Mesenchymal stem cell (in vitro differentiated cells and primary cell): ENCODE data around the gene TRIM27.
A peak's percentile ranks its signal among the peaks of the same experiment; 100 is the strongest.

Experiments
- DNase-seq: peaks from one replicate; pipeline ENCODE4 v3.0.0-alpha.2; 2013
- H2AFZ ChIP-seq: one replicate; pipeline ENCODE4 v1.6.1; 2013; ENCODE audit warnings: low read depth, mild to moderate bottlenecking, control low read depth, inconsistent platforms, low read length, moderate library complexity
- H2AK5ac ChIP-seq: 2 replicates; pipeline ENCODE4 v1.6.1; 2013; ENCODE audit warnings: low read length, moderate library complexity, mild to moderate bottlenecking, inconsistent platforms; ENCODE audit not compliant: severe bottlenecking
- H2BK120ac ChIP-seq: one replicate; pipeline ENCODE4 v1.6.1; 2013; ENCODE audit warnings: low read depth, mild to moderate bottlenecking, inconsistent platforms, low read length, moderate library complexity
- H2BK12ac ChIP-seq, 2 experiments: one replicate each; pipeline ENCODE4 v1.6.1; 2013; ENCODE audit warnings: inconsistent platforms in 2 of 2, low read length in 2 of 2, mild to moderate bottlenecking in 2 of 2, moderate library complexity in 2 of 2, control low read depth in 1 of 2
- H2BK15ac ChIP-seq: one replicate; pipeline ENCODE4 v1.6.1; 2013; ENCODE audit warnings: mild to moderate bottlenecking, low read depth, inconsistent platforms; ENCODE audit not compliant: poor library complexity, severe bottlenecking
- H2BK5ac ChIP-seq: 2 replicates; pipeline ENCODE4 v1.6.1; 2013; ENCODE audit warnings: low read depth, mild to moderate bottlenecking, low read length, control low read depth, inconsistent platforms; ENCODE audit not compliant: poor library complexity, severe bottlenecking
- H3K14ac ChIP-seq, 2 experiments: one replicate each; pipeline ENCODE4 v1.6.1; 2013; ENCODE audit warnings: inconsistent platforms in 2 of 2, low read length in 2 of 2, control low read depth in 1 of 2, mild to moderate bottlenecking in 1 of 2, moderate library complexity in 1 of 2
- H3K18ac ChIP-seq, 2 experiments: one replicate each; pipeline ENCODE4 v1.6.1; 2013; ENCODE audit warnings: inconsistent platforms in 2 of 2, low read length in 2 of 2, control low read depth in 1 of 2, low read depth in 1 of 2, mild to moderate bottlenecking in 1 of 2
- H3K23ac ChIP-seq, 2 experiments: one replicate each; pipeline ENCODE4 v1.6.1; 2013; ENCODE audit warnings: inconsistent platforms in 2 of 2, low read length in 2 of 2, mild to moderate bottlenecking in 2 of 2, moderate library complexity in 2 of 2, control low read depth in 1 of 2
- H3K27ac ChIP-seq: 2 replicates; pipeline ENCODE4 v1.5.1; 2013; ENCODE audit warnings: mild to moderate bottlenecking, moderate library complexity, low read length, control low read depth, inconsistent platforms; ENCODE audit not compliant: poor library complexity, severe bottlenecking
- H3K27me3 ChIP-seq, 2 experiments: 2 replicates each; pipeline versions ENCODE4 v1.6.1 to v1.7.0; 2013; ENCODE audit warnings: low read length in 2 of 2, mild to moderate bottlenecking in 2 of 2, moderate library complexity in 2 of 2, control low read depth in 1 of 2, inconsistent platforms in 1 of 2; ENCODE audit not compliant: control insufficient read depth in 1 of 2, insufficient read depth in 1 of 2
- H3K36me3 ChIP-seq, 2 experiments: 2 replicates each; pipeline versions ENCODE4 v1.6.1 to v1.7.0; 2013; ENCODE audit warnings: low read length in 2 of 2, control low read depth in 1 of 2, inconsistent platforms in 1 of 2, low read depth in 1 of 2, mild to moderate bottlenecking in 1 of 2; ENCODE audit not compliant: insufficient read depth in 2 of 2, control insufficient read depth in 1 of 2
- H3K4ac ChIP-seq, 2 experiments: one replicate each; pipeline ENCODE4 v1.6.1; 2013; ENCODE audit warnings: inconsistent platforms in 2 of 2, low read length in 2 of 2, mild to moderate bottlenecking in 2 of 2, moderate library complexity in 2 of 2, control low read depth in 1 of 2, low read depth in 1 of 2
- H3K4me1 ChIP-seq: 2 replicates; pipeline ENCODE4 v1.6.1; 2013; ENCODE audit warnings: low read depth, low read length, control low read depth; ENCODE audit not compliant: control insufficient read depth, insufficient read depth
- H3K4me2 ChIP-seq: 2 replicates; pipeline ENCODE4 v1.6.1; 2013; ENCODE audit warnings: low read length, mild to moderate bottlenecking, inconsistent platforms; ENCODE audit not compliant: poor library complexity, severe bottlenecking
- H3K4me3 ChIP-seq, 2 experiments: 2 replicates each; pipeline versions ENCODE4 v1.5.1 to v1.7.0; 2013; ENCODE audit warnings: low read length in 2 of 2, mild to moderate bottlenecking in 2 of 2, control low read depth in 1 of 2, low read depth in 1 of 2; ENCODE audit not compliant: insufficient read depth in 1 of 2
- H3K79me1 ChIP-seq: replicated peaks from 2 replicates; pipeline ENCODE4 v1.6.1; 2013; ENCODE audit warnings: mild to moderate bottlenecking, control low read depth, low read length, inconsistent platforms; ENCODE audit not compliant: poor library complexity, severe bottlenecking
- H3K9ac ChIP-seq: 2 replicates; pipeline ENCODE4 v1.7.0; 2013; ENCODE audit warnings: mild to moderate bottlenecking, low read length, moderate library complexity
- H3K9me3 ChIP-seq: 2 replicates; pipeline ENCODE4 v1.7.0; 2013; ENCODE audit warnings: mild to moderate bottlenecking, low read length; ENCODE audit not compliant: control insufficient read depth
- H4K8ac ChIP-seq: one replicate; pipeline ENCODE4 v1.6.1; 2013; ENCODE audit warnings: inconsistent platforms, mild to moderate bottlenecking, low read length, moderate library complexity
- H4K91ac ChIP-seq: one replicate; pipeline ENCODE4 v1.6.1; 2013; ENCODE audit warnings: mild to moderate bottlenecking, low read length, inconsistent platforms
- WGBS: methylation state at CpG from one replicate; pipeline ENCODE4 v1.1.7; 2013; ENCODE audit warnings: mixed read lengths; 5-methylcytosine and 5-hydroxymethylcytosine counted together

The TRIM27 gene

GRCh38 chr6:28863604-28864325 lies 60.0 kb downstream of the TRIM27 start:
- peak overlapping the region; percentile 90 for H3K4me2 ChIP-seq
- H3K36me3 ChIP-seq = no peaks in the 10 kb centered on the region
- peak overlapping the region; percentile 81 for H3K9ac ChIP-seq
- no peak overlapping the region for H2BK15ac ChIP-seq
- H3K79me1 ChIP-seq = no peaks in the 10 kb centered on the region
- no peak overlapping the region for H4K91ac ChIP-seq
- no peak overlapping the region for H3K18ac ChIP-seq
- H3K27me3 ChIP-seq = no peaks in the 10 kb centered on the region
- H4K8ac ChIP-seq = no peak overlapping the region
- under 1% methylated on average over 45 of the region's 47 CpGs for WGBS
- H3K4me3 ChIP-seq = peak overlapping the region; percentile 69 to 94
- peaks cover 1% of the 10 kb centered on the region for H3K4me1 ChIP-seq
- no peak overlapping the region for H3K14ac ChIP-seq
- H2AFZ ChIP-seq = peak overlapping the region; percentile 79
- H2BK120ac ChIP-seq = no peak overlapping the region
- DNase-seq = peak; percentile 85
- H3K9me3 ChIP-seq = no peaks in the 10 kb centered on the region
- H2BK12ac ChIP-seq = no peak overlapping the region
- H3K4ac ChIP-seq = no peak overlapping the region
- no peak overlapping the region for H3K23ac ChIP-seq
- no peak overlapping the region for H2BK5ac ChIP-seq
- H2AK5ac ChIP-seq = no peak overlapping the region
- H3K27ac ChIP-seq = peak overlapping the region; percentile 15

- Histone ChIP-seq H2BK120ac (no peak overlapping the region), H4K8ac (no peak overlapping the region), H4K91ac (no peak overlapping the region), H3K9ac (no peak overlapping the region), H2BK12ac (no peak overlapping the region), H3K14ac (no peak overlapping the region), H3K4ac (no peak overlapping the region), H3K9me3 (no peaks in the 10 kb centered on the region), H3K36me3 (no peaks in the 10 kb centered on the region), H3K27me3 (no peaks in the 10 kb centered on the region), H2AK5ac (no peak overlapping the region), H3K4me2 (no peak overlapping the region), H2BK5ac (no peak overlapping the region), H3K79me1 (no peaks in the 10 kb centered on the region), H2AFZ (no peak overlapping the region), H3K4me1 (peaks cover 1% of the 10 kb centered on the region), H3K18ac (no peak overlapping the region), H3K4me3 (no peak overlapping the region), H3K27ac (no peak overlapping the region), H3K23ac (no peak overlapping the region), H2BK15ac (no peak overlapping the region)
- no peak for DNase-seq
- 85% methylated on average over 10 of the region's 10 CpGs for WGBS
These were observed 61.7 kb downstream of the TRIM27 start for GRCh38 chr6:28862077-28862476.

- peaks cover 4% of the 10 kb centered on the region for H3K9me3 ChIP-seq
- no peak for DNase-seq
- no peak overlapping the region for H2BK12ac ChIP-seq
- no peak overlapping the region for H3K18ac ChIP-seq
- H4K8ac ChIP-seq = no peak overlapping the region
- no peaks in the 10 kb centered on the region for H3K36me3 ChIP-seq
- no peak overlapping the region for H3K4me3 ChIP-seq
- no peak overlapping the region for H4K91ac ChIP-seq
- H3K4me2 ChIP-seq = no peak overlapping the region
- 92% methylated on average over 22 of the region's 22 CpGs for WGBS
- H3K9ac ChIP-seq = no peak overlapping the region
- no peak overlapping the region for H3K23ac ChIP-seq
- H2BK15ac ChIP-seq = no peak overlapping the region
- H3K14ac ChIP-seq = no peak overlapping the region
- peaks cover 1% of the 10 kb centered on the region for H3K4me1 ChIP-seq
- no peak overlapping the region for H2BK120ac ChIP-seq
- H3K27me3 ChIP-seq = no peaks in the 10 kb centered on the region
- no peak overlapping the region for H3K4ac ChIP-seq
- H2AFZ ChIP-seq = no peak overlapping the region
- no peak overlapping the region for H3K27ac ChIP-seq
- H3K79me1 ChIP-seq = no peaks in the 10 kb centered on the region
- no peak overlapping the region for H2BK5ac ChIP-seq
- no peak overlapping the region for H2AK5ac ChIP-seq
These were observed 62.4 kb downstream of the TRIM27 start for GRCh38 chr6:28861339-28861738.

GRCh38 chr6:28860581-28860980 lies 63.2 kb downstream of the TRIM27 start:
- Histone ChIP-seq H3K23ac (no peak overlapping the region), H3K18ac (no peak overlapping the region), H2BK5ac (no peak overlapping the region), H3K14ac (no peak overlapping the region), H3K4me3 (no peak overlapping the region), H3K4me2 (no peak overlapping the region), H2BK12ac (no peak overlapping the region), H4K8ac (no peak overlapping the region), H3K27me3 (no peaks in the 10 kb centered on the region), H2AFZ (no peak overlapping the region), H3K4me1 (peaks cover 1% of the 10 kb centered on the region), H4K91ac (no peak overlapping the region), H3K36me3 (no peaks in the 10 kb centered on the region), H3K27ac (no peak overlapping the region), H3K4ac (no peak overlapping the region), H3K9ac (no peak overlapping the region), H3K79me1 (no peaks in the 10 kb centered on the region), H2AK5ac (no peak overlapping the region), H2BK15ac (no peak overlapping the region), H3K9me3 (peaks cover 4% of the 10 kb centered on the region), H2BK120ac (no peak overlapping the region)
- 76% methylated on average over 4 of the region's 6 CpGs for WGBS
- no peak for DNase-seq
